ENCODE data around the gene NGLY1. TPM values are rescaled to one million over a fixed set of nuclear protein-coding genes. Genes with fewer than 3 reads are reported as not detected.

Gene NGLY1
- total RNA-seq (2021; ENCODE audit: unreplicated experiment) (29.4 TPM), Bru-seq, nascent RNA (percentile 74 among the genes with signal in this experiment), BruChase-seq, experiment 1, labeled RNA remaining after a 6-hour chase (percentile 62 among the genes with signal in this experiment), BruChase-seq, experiment 2, labeled RNA remaining after a 2-hour chase (percentile 63 among the genes with signal in this experiment)
- 19.2 and 22.8 TPM in 2 replicates for polyA plus RNA-seq (2012)
- long read RNA-seq, transcript NGLY1-202 (12 exons, 2,473 nt): major isoform, 32 of 98 reads
- long read RNA-seq, transcript NGLY1-204 (11 exons, 2,024 nt): minor isoform, 26 of 98 reads
- long read RNA-seq, partial matches to known transcripts: 3 of 98 reads
- long read RNA-seq, other reads (novel, unspliced or antisense): 37 of 98 reads

- ChIA-PET POLR2A (interaction anchor here (0.7 to 1.0 kb wide), 4 partner anchors 10 to 71 kb away, joined by 3 to 4 read pairs (median 4); no protein-coding TSS in a partner anchor), CTCF (interaction anchor here (1.2 to 1.5 kb wide), 2 partner anchors 49 to 135 kb away, joined by 4 to 8 read pairs; no protein-coding TSS in a partner anchor), RAD21 (ENCODE audit: low non-redundant PET in 1 of 2, low total read pairs in 2 of 2, uncharacterized antibody in 2 of 2, unreplicated experiment in 2 of 2) (interaction anchor here (0.6 to 0.7 kb wide), 3 partner anchors 54 to 661 kb away, joined by 3 to 6 read pairs (median 3); no protein-coding TSS in a partner anchor)
- H3K4me3 ChIP-seq (replicated peaks in 1 of 2; ENCODE audit: low read depth in 1 of 2, low read length in 2 of 2): peak within 1 kb of the TSS; percentile 82 to 84
- BruUV-seq (replicated peaks): no TSS peak
- H4K20me1 ChIP-seq (ENCODE audit: insufficient read depth): no peaks in the 10 kb centered on the region
- H3K27me3 ChIP-seq (ENCODE audit: insufficient read depth, low read length): no peaks in the 10 kb centered on the region
- no peak within 1 kb of the TSS for H2AFZ ChIP-seq (ENCODE audit: low read depth, low read length, poor library complexity, severe bottlenecking)
- DNase-seq (ENCODE audit: low read depth, low spot score) (peak; percentile 51), ATAC-seq (peak; percentile 95)
- H3K9ac ChIP-seq (ENCODE audit: low read length): peak within 1 kb of the TSS; percentile 78
- peak within 1 kb of the TSS; percentile 57 for H3K27ac ChIP-seq (ENCODE audit: low read depth, low read length)
- H3K9me2 ChIP-seq (ENCODE audit: insufficient read depth): no peaks in the 10 kb centered on the region
- peaks cover 40% of the 10 kb centered on the region for H3K79me2 ChIP-seq (ENCODE audit: insufficient read depth, low read length)
- intact Hi-C loops (cut with micrococcal nuclease): no loop called here
- H3K36me3 ChIP-seq (ENCODE audit: control insufficient read depth in 1 of 2, insufficient read depth in 2 of 2, low read length in 2 of 2): peaks cover 0 to 5% of the 10 kb centered on the region in 2 experiments; a peak in 3 of 4 replicates
- H3K4me1 ChIP-seq (ENCODE audit: control insufficient read depth in 1 of 2, insufficient read depth in 2 of 2, low read length in 2 of 2): peaks cover 3 to 19% of the 10 kb centered on the region in 2 experiments; a peak in 2 of 4 replicates
- TF ChIP-seq SP1 (IDR thresholded peaks at IDR 0.05; ENCODE audit: low read depth) (no peak), SIN3A (IDR thresholded peaks at IDR 0.05; ENCODE audit: low read depth) (peak; percentile 63), MAX (IDR thresholded peaks at IDR 0.05) (peak; percentile 60), ELF1 (IDR thresholded peaks at IDR 0.05; ENCODE audit: borderline replicate concordance, low read depth) (peak; percentile 43; the same call in 1 of the 2 replicates), ATF3 (IDR thresholded peaks at IDR 0.05) (no peak), CTCF (IDR thresholded peaks at IDR 0.05 in 2 of 3, conservative IDR thresholded peaks at IDR 0.05 in 1 of 3; ENCODE audit: borderline replicate concordance in 1 of 3, insufficient read depth in 1 of 3, low read depth in 2 of 3, low read length in 2 of 3) (no peak), ZBTB33 (IDR thresholded peaks at IDR 0.05; ENCODE audit: extremely low read depth, insufficient replicate concordance, low read length) (no peak), TCF7L2 (IDR thresholded peaks at IDR 0.05; ENCODE audit: borderline replicate concordance, extremely low read depth, insufficient read depth, insufficient read length) (peak; percentile 9), SRF (IDR thresholded peaks at IDR 0.05; ENCODE audit: low read depth) (no peak), ZNF274 (IDR thresholded peaks at IDR 0.05; ENCODE audit: low read depth, low read length) (no peak), RAD21 (IDR thresholded peaks at IDR 0.05; ENCODE audit: low read depth) (no peak), POLR2AphosphoS5 (IDR thresholded peaks at IDR 0.05; ENCODE audit: low read depth, low read length) (peak; percentile 97), EGR1 (IDR thresholded peaks at IDR 0.05; ENCODE audit: low read depth) (0 out of 2 replicates have a peak, but pooled peaks have one; percentile 33), POLR2A (IDR thresholded peaks at IDR 0.05; ENCODE audit: borderline replicate concordance, extremely low read depth, insufficient read depth, insufficient read length) (peak; percentile 79), ZFX (IDR thresholded peaks at IDR 0.05) (peak; percentile 76; the same call in 1 of the 2 replicates), YY1 (IDR thresholded peaks at IDR 0.05; ENCODE audit: extremely low read depth, insufficient replicate concordance, low read depth, low read length) (peak; percentile 83), EZH2 (IDR thresholded peaks at IDR 0.05) (no peak)
- H3K4me2 ChIP-seq (ENCODE audit: low read length): peak within 1 kb of the TSS; percentile 86
- H3K9me3 ChIP-seq (ENCODE audit: control insufficient read depth in 1 of 2, insufficient read depth in 1 of 2, low read depth in 1 of 2, low read length in 2 of 2): no peaks in the 10 kb centered on the region
These were observed at the start of gene NGLY1 for GRCh38 chr3:25782938-25783660. Gene NGLY1 (minus strand): TSS chr3:25783443. CDS start chr3:25783390, 53 bp downstream.
